Sigmoid colon (tissue), 3 donors: ENCODE results near the gene FBXW11.

Experiments used
- POLR2A ChIP-seq, 2 donors: fragments of 450-650 bp; IDR thresholded peaks; one replicate each; pipeline ENCODE4 v1.6.1; 2016; ENCODE audit warnings: antibody characterized with exemption in 2 of 2, mild to moderate bottlenecking in 2 of 2, moderate library complexity in 2 of 2
- TF ChIP-seq, protein P1 (sequence below), 4 experiments: fragments of 450-650 bp in 3 of 4; fragments of 200-600 bp in 1 of 4; IDR thresholded peaks; one replicate each; pipeline ENCODE4 v1.5.1; 2016 to 2019; ENCODE audit warnings: antibody characterized with exemption in 4 of 4, mild to moderate bottlenecking in 3 of 4, moderate library complexity in 2 of 4

GRCh38 chr5:171939951-171940350 is 66.5 kb downstream of the FBXW11 start:
- TF ChIP-seq POLR2A (IDR thresholded peaks at IDR 0.05) = no peak
- TF ChIP-seq, protein P1, sequence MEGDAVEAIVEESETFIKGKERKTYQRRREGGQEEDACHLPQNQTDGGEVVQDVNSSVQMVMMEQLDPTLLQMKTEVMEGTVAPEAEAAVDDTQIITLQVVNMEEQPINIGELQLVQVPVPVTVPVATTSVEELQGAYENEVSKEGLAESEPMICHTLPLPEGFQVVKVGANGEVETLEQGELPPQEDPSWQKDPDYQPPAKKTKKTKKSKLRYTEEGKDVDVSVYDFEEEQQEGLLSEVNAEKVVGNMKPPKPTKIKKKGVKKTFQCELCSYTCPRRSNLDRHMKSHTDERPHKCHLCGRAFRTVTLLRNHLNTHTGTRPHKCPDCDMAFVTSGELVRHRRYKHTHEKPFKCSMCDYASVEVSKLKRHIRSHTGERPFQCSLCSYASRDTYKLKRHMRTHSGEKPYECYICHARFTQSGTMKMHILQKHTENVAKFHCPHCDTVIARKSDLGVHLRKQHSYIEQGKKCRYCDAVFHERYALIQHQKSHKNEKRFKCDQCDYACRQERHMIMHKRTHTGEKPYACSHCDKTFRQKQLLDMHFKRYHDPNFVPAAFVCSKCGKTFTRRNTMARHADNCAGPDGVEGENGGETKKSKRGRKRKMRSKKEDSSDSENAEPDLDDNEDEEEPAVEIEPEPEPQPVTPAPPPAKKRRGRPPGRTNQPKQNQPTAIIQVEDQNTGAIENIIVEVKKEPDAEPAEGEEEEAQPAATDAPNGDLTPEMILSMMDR (IDR thresholded peaks at IDR 0.05) = no peak
